ENCODE measurements around the gene KSR2.

The KSR2 gene

GRCh38 chr12:117494833-117495655 lies 473.7 kb downstream of the KSR2 start:
- no peaks in the 10 kb centered on the region for H3K4me1 Mint-ChIP-seq (ENCODE audit: low read depth)
- H3K36me3 Mint-ChIP-seq (ENCODE audit: low read depth): no peaks in the 10 kb centered on the region
- H3K4me3 Mint-ChIP-seq: no peak overlapping the region
- no peaks in the 10 kb centered on the region for H3K9me3 Mint-ChIP-seq
- H3K27me3 Mint-ChIP-seq (ENCODE audit: low read depth): no peaks in the 10 kb centered on the region
- no peak overlapping the region for H3K27ac Mint-ChIP-seq

GRCh38 chr12:117491711-117492110 lies 477.1 kb downstream of the KSR2 start:
- Mint-ChIP-seq H3K27ac (no peak overlapping the region), H3K36me3 (ENCODE audit: low read depth) (no peaks in the 10 kb centered on the region), H3K27me3 (ENCODE audit: low read depth) (no peaks in the 10 kb centered on the region), H3K4me3 (no peak overlapping the region), H3K9me3 (no peaks in the 10 kb centered on the region), H3K4me1 (ENCODE audit: low read depth) (no peaks in the 10 kb centered on the region)

- H3K36me3 Mint-ChIP-seq (ENCODE audit: low read depth): no peaks in the 10 kb centered on the region
- no peaks in the 10 kb centered on the region for H3K27me3 Mint-ChIP-seq (ENCODE audit: low read depth)
- H3K27ac Mint-ChIP-seq: no peak overlapping the region
- H3K4me1 Mint-ChIP-seq (ENCODE audit: low read depth): no peaks in the 10 kb centered on the region
- H3K9me3 Mint-ChIP-seq: no peaks in the 10 kb centered on the region
- no peak overlapping the region for H3K4me3 Mint-ChIP-seq
Measured at GRCh38 chr12:117490130-117490529, 478.7 kb downstream of the KSR2 start.

GRCh38 chr12:117489671-117490070 lies 479.1 kb downstream of the KSR2 start:
- Mint-ChIP-seq H3K27me3 (ENCODE audit: low read depth) (no peaks in the 10 kb centered on the region), H3K9me3 (no peaks in the 10 kb centered on the region)

GRCh38 chr12:117486840-117487659 lies 481.7 kb downstream of the KSR2 start:
- no peaks in the 10 kb centered on the region for H3K4me1 Mint-ChIP-seq (ENCODE audit: low read depth)
- H3K27ac Mint-ChIP-seq: no peak overlapping the region
- H3K9me3 Mint-ChIP-seq: no peaks in the 10 kb centered on the region
- no peaks in the 10 kb centered on the region for H3K27me3 Mint-ChIP-seq (ENCODE audit: low read depth)
- H3K36me3 Mint-ChIP-seq (ENCODE audit: low read depth): no peaks in the 10 kb centered on the region
- H3K4me3 Mint-ChIP-seq: no peak overlapping the region

More at GRCh38 chr12:117489671-117490070, 479.1 kb downstream of the KSR2 start:
- Mint-ChIP-seq H3K4me3 (no peak overlapping the region), H3K27ac (no peak overlapping the region), H3K4me1 (ENCODE audit: low read depth) (no peaks in the 10 kb centered on the region), H3K36me3 (ENCODE audit: low read depth) (no peaks in the 10 kb centered on the region)

- Mint-ChIP-seq H3K4me3 (no peak overlapping the region), H3K27ac (no peak overlapping the region), H3K27me3 (ENCODE audit: low read depth) (no peaks in the 10 kb centered on the region), H3K9me3 (peaks cover under 1% of the 10 kb centered on the region), H3K4me1 (ENCODE audit: low read depth) (no peaks in the 10 kb centered on the region), H3K36me3 (ENCODE audit: low read depth) (no peaks in the 10 kb centered on the region)
Measured at GRCh38 chr12:117485984-117486839, 482.6 kb downstream of the KSR2 start.

GRCh38 chr12:117484901-117485300 lies 483.9 kb downstream of the KSR2 start:
- Mint-ChIP-seq H3K27me3 (ENCODE audit: low read depth) (no peaks in the 10 kb centered on the region), H3K9me3 (peaks cover 4% of the 10 kb centered on the region), H3K27ac (no peak overlapping the region), H3K36me3 (ENCODE audit: low read depth) (no peaks in the 10 kb centered on the region), H3K4me3 (no peak overlapping the region), H3K4me1 (ENCODE audit: low read depth) (no peaks in the 10 kb centered on the region)

- no peaks in the 10 kb centered on the region for H3K27me3 Mint-ChIP-seq (ENCODE audit: low read depth)
- H3K9me3 Mint-ChIP-seq: peaks cover 4% of the 10 kb centered on the region
- H3K4me1 Mint-ChIP-seq (ENCODE audit: low read depth): no peaks in the 10 kb centered on the region
- no peaks in the 10 kb centered on the region for H3K36me3 Mint-ChIP-seq (ENCODE audit: low read depth)
- no peak overlapping the region for H3K4me3 Mint-ChIP-seq
- H3K27ac Mint-ChIP-seq: no peak overlapping the region
Measured at GRCh38 chr12:117483501-117483900, 485.3 kb downstream of the KSR2 start.

- H3K27ac Mint-ChIP-seq: no peak overlapping the region
- peaks cover 4% of the 10 kb centered on the region for H3K9me3 Mint-ChIP-seq
- no peaks in the 10 kb centered on the region for H3K36me3 Mint-ChIP-seq (ENCODE audit: low read depth)
- H3K4me3 Mint-ChIP-seq: no peak overlapping the region
- no peaks in the 10 kb centered on the region for H3K27me3 Mint-ChIP-seq (ENCODE audit: low read depth)
- no peaks in the 10 kb centered on the region for H3K4me1 Mint-ChIP-seq (ENCODE audit: low read depth)
Measured at GRCh38 chr12:117481470-117481869, 487.3 kb downstream of the KSR2 start.

- H3K9me3 Mint-ChIP-seq: peaks cover 4% of the 10 kb centered on the region
Measured at GRCh38 chr12:117476341-117476740, 492.4 kb downstream of the KSR2 start.

GRCh38 chr12:117473856-117474255 lies 494.9 kb downstream of the KSR2 start:
- H3K4me3 Mint-ChIP-seq: no peak overlapping the region
- no peaks in the 10 kb centered on the region for H3K36me3 Mint-ChIP-seq (ENCODE audit: low read depth)
- H3K27me3 Mint-ChIP-seq (ENCODE audit: low read depth): no peaks in the 10 kb centered on the region
- H3K9me3 Mint-ChIP-seq: peaks cover 4% of the 10 kb centered on the region
- H3K27ac Mint-ChIP-seq: no peak overlapping the region
- H3K4me1 Mint-ChIP-seq (ENCODE audit: low read depth): no peaks in the 10 kb centered on the region

More at GRCh38 chr12:117476341-117476740, 492.4 kb downstream of the KSR2 start:
- no peak overlapping the region for H3K4me3 Mint-ChIP-seq
- no peaks in the 10 kb centered on the region for H3K27me3 Mint-ChIP-seq (ENCODE audit: low read depth)
- H3K4me1 Mint-ChIP-seq (ENCODE audit: low read depth): no peaks in the 10 kb centered on the region
- no peak overlapping the region for H3K27ac Mint-ChIP-seq
- H3K36me3 Mint-ChIP-seq (ENCODE audit: low read depth): no peaks in the 10 kb centered on the region

- Mint-ChIP-seq H3K27ac (no peak overlapping the region), H3K36me3 (ENCODE audit: low read depth) (no peaks in the 10 kb centered on the region), H3K4me3 (no peak overlapping the region), H3K9me3 (peaks cover 4% of the 10 kb centered on the region), H3K4me1 (ENCODE audit: low read depth) (no peaks in the 10 kb centered on the region), H3K27me3 (ENCODE audit: low read depth) (no peaks in the 10 kb centered on the region)
Measured at GRCh38 chr12:117472983-117473382, 495.8 kb downstream of the KSR2 start.

GRCh38 chr12:117470804-117471203 lies 498.0 kb downstream of the KSR2 start:
- no peaks in the 10 kb centered on the region for H3K27me3 Mint-ChIP-seq (ENCODE audit: low read depth)
- H3K27ac Mint-ChIP-seq: no peak overlapping the region
- H3K4me1 Mint-ChIP-seq (ENCODE audit: low read depth): no peaks in the 10 kb centered on the region
- H3K9me3 Mint-ChIP-seq: peaks cover 4% of the 10 kb centered on the region
- no peak overlapping the region for H3K4me3 Mint-ChIP-seq
- H3K36me3 Mint-ChIP-seq (ENCODE audit: low read depth): no peaks in the 10 kb centered on the region

GRCh38 chr12:117469883-117470483 lies 498.8 kb downstream of the KSR2 start:
- peaks cover 4% of the 10 kb centered on the region for H3K9me3 Mint-ChIP-seq
- no peaks in the 10 kb centered on the region for H3K27me3 Mint-ChIP-seq (ENCODE audit: low read depth)
- H3K27ac Mint-ChIP-seq: no peak overlapping the region
- H3K4me3 Mint-ChIP-seq: no peak overlapping the region
- no peaks in the 10 kb centered on the region for H3K36me3 Mint-ChIP-seq (ENCODE audit: low read depth)
- H3K4me1 Mint-ChIP-seq (ENCODE audit: low read depth): no peaks in the 10 kb centered on the region
